GM23248 (cell line): Measurements from ENCODE around the gene SPATC1L. TPM values are rescaled to one million over a fixed set of nuclear protein-coding genes. Genes with fewer than 3 reads are reported as not detected.
"Not testable (repeated sequence)": the region's sequence is repeated elsewhere in the genome, so short reads cannot be mapped to it uniquely, and the experiment has no call there.

Experiments used
- DNase-seq: peaks from one replicate; pipeline ENCODE4 v3.0.0-alpha.2; 2015
- H2AFZ ChIP-seq: fragments of 200-600 bp; sonication (generic); 2 replicates; pipeline ENCODE4 v1.6.1; 2016; ENCODE audit warnings: antibody characterized with exemption
- H3F3A ChIP-seq: fragments of 200-600 bp; sonication (generic); 2 replicates; pipeline ENCODE4 v1.6.1; 2016; ENCODE audit warnings: mild to moderate bottlenecking, antibody characterized with exemption, mixed run types; ENCODE audit not compliant: insufficient read depth
- H3K27ac ChIP-seq: fragments of 200-600 bp; sonication (generic); 2 replicates; pipeline ENCODE4 v1.5.1; 2016; ENCODE audit warnings: mild to moderate bottlenecking
- H3K27me3 ChIP-seq: fragments of 200-600 bp; sonication (generic); replicated peaks from 2 replicates; pipeline ENCODE4 v1.6.1; 2016; ENCODE audit warnings: mild to moderate bottlenecking; ENCODE audit not compliant: insufficient read depth
- H3K36me3 ChIP-seq: fragments of 200-600 bp; sonication (generic); 2 replicates; pipeline ENCODE4 v1.6.1; 2016; ENCODE audit warnings: low read depth, mild to moderate bottlenecking
- H3K4me1 ChIP-seq: fragments of 200-600 bp; sonication (generic); 2 replicates; pipeline ENCODE4 v1.6.1; 2016; ENCODE audit warnings: mild to moderate bottlenecking; ENCODE audit not compliant: insufficient read depth
- H3K4me2 ChIP-seq: fragments of 200-600 bp; sonication (generic); one replicate; pipeline ENCODE4 v1.6.1; 2016; ENCODE audit warnings: mild to moderate bottlenecking; ENCODE audit not compliant: unreplicated experiment
- H3K4me3 ChIP-seq: fragments of 200-600 bp; sonication (generic); 2 replicates; pipeline ENCODE4 v1.5.1; 2016; ENCODE audit warnings: mild to moderate bottlenecking
- H3K79me2 ChIP-seq: fragments of 200-600 bp; sonication (generic); 2 replicates; pipeline ENCODE4 v1.6.1; 2016; ENCODE audit warnings: mild to moderate bottlenecking; ENCODE audit not compliant: insufficient read depth
- H3K9ac ChIP-seq: fragments of 200-600 bp; sonication (generic); 2 replicates; pipeline ENCODE4 v1.6.1; 2016; ENCODE audit warnings: mild to moderate bottlenecking
- H3K9me2 ChIP-seq: fragments of 200-600 bp; sonication (generic); 2 replicates; pipeline ENCODE4 v1.6.1; 2016; ENCODE audit warnings: mixed run types, mild to moderate bottlenecking, moderate library complexity; ENCODE audit not compliant: insufficient read depth
- H3K9me3 ChIP-seq: fragments of 200-600 bp; sonication (generic); one replicate; pipeline ENCODE4 v1.6.1; 2017; ENCODE audit warnings: low read depth
- H4K20me1 ChIP-seq: fragments of 200-600 bp; sonication (generic); 2 replicates; pipeline ENCODE4 v1.6.0; 2016; ENCODE audit not compliant: insufficient read depth
- EZH2 ChIP-seq: fragments of 200-600 bp; sonication (generic); IDR thresholded peaks from 2 replicates; pipeline ENCODE4 v1.6.1; 2018; ENCODE audit warnings: antibody characterized with exemption, mild to moderate bottlenecking; ENCODE audit not compliant: insufficient read depth, poor library complexity, severe bottlenecking
- EZH2phosphoT487 ChIP-seq: fragments of 200-600 bp; sonication (generic); IDR thresholded peaks from 2 replicates; pipeline ENCODE4 v1.6.1; 2018; ENCODE audit warnings: antibody characterized with exemption, moderate library complexity, mild to moderate bottlenecking, low read depth; ENCODE audit not compliant: insufficient read depth
- WGBS, 2 experiments: methylation state at CpG; one replicate each; pipeline ENCODE4 v1.1.6; 2015 to 2017; ENCODE audit warnings: low lambda C conversion rate in 2 of 2, low coverage in 1 of 2; ENCODE audit errors: missing lambda C conversion rate in 2 of 2; 5-methylcytosine and 5-hydroxymethylcytosine counted together
- in situ Hi-C: fragments of 300-500 bp; cut with MboI; formaldehyde crosslinking; loops from 2 replicates; pipeline ENCODE4 v1.15.0; 2020
- polyA plus RNA-seq: library from polyadenylated mRNA; unstranded; fragments of >200 nt; fragmentation: Nextera tagmentation; extraction: Ambion mirVana; gene quantifications from 2 replicates; pipeline ENCODE4 v1.2.1, GENCODE V29; 2016
- total RNA-seq: library from RNA; depleted of rRNA; stranded (reverse); fragments of >200 nt; shearing (Covaris generic); gene quantifications from 2 replicates; pipeline ENCODE4 v1.2.3, GENCODE V29; 2014

SPATC1L gene
- total and polyA plus RNA-seq, 2 experiments from 2014 or later: 5.2 to 15.7 TPM

DNA sequence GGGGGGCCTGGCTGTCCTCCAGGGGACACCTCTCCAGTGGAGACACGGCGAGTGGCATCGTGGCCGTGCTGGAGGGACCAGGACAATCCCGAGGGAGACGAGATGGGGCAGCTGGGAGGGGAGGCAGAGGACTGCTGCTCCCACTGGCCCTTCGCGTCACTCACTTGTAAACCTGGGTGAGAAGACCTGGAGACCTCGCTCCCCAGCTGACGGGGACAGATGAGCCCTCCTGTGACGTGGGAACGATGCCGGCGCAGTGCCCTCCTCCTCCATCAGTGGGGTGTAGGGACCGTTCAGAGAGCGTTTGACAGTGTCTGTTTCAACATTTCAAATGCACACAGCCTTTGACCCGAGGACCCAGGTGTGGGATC lies 4.6 kb downstream of the SPATC1L start:
- H3K4me3 ChIP-seq: no peak overlapping the region
- no peaks in the 10 kb centered on the region for H4K20me1 ChIP-seq
- H3K27me3 ChIP-seq: no peaks in the 10 kb centered on the region
- no peaks in the 10 kb centered on the region for H3K4me1 ChIP-seq
- H3K9me2 ChIP-seq: no peaks in the 10 kb centered on the region
- no peak overlapping the region for H3K27ac ChIP-seq
- no peak for TF ChIP-seq EZH2
- no peak for TF ChIP-seq EZH2phosphoT487
- no peak for DNase-seq
- no peaks in the 10 kb centered on the region for H3K36me3 ChIP-seq
- no peaks in the 10 kb centered on the region for H3K79me2 ChIP-seq
- H2AFZ ChIP-seq: no peak overlapping the region
- in situ Hi-C loops: no loop called here
- H3K9ac ChIP-seq: no peak overlapping the region
- WGBS, 2 experiments: 87 to 88% methylated on average over 17 of the region's 17 CpGs
- H3F3A ChIP-seq: peaks cover 11% of the 10 kb centered on the region; the same call in 1 of the 2 replicates
- H3K4me2 ChIP-seq: no peak overlapping the region
- H3K9me3 ChIP-seq: no peaks in the 10 kb centered on the region

- WGBS, 2 experiments: 86 to 88% methylated on average over 4 of the region's 4 CpGs
- H3K9me3 ChIP-seq: no peaks in the 10 kb centered on the region
- H4K20me1 ChIP-seq: no peaks in the 10 kb centered on the region
- H2AFZ ChIP-seq: no peak overlapping the region
- H3K9me2 ChIP-seq: no peaks in the 10 kb centered on the region
- no peaks in the 10 kb centered on the region for H3K4me1 ChIP-seq
- H3K79me2 ChIP-seq: no peaks in the 10 kb centered on the region
- H3K27me3 ChIP-seq: no peaks in the 10 kb centered on the region
- no peak for DNase-seq
- in situ Hi-C loops: no loop called here
- H3K9ac ChIP-seq: no peak overlapping the region
- TF ChIP-seq EZH2phosphoT487 (no peak), EZH2 (no peak)
- peaks cover 11% of the 10 kb centered on the region; the same call in 1 of the 2 replicates for H3F3A ChIP-seq
- H3K4me2 ChIP-seq: no peak overlapping the region
- no peaks in the 10 kb centered on the region for H3K36me3 ChIP-seq
- H3K4me3 ChIP-seq: no peak overlapping the region
- no peak overlapping the region for H3K27ac ChIP-seq
These were observed 5.3 kb downstream of the SPATC1L start for GRCh38 chr21:46178961-46179360.

- H3K4me1 ChIP-seq, H3K9ac ChIP-seq, H3K36me3 ChIP-seq, in situ Hi-C loops, H2AFZ ChIP-seq, H3K27ac ChIP-seq, H3K9me3 ChIP-seq, H3K79me2 ChIP-seq, H3K9me2 ChIP-seq, H3K4me2 ChIP-seq, DNase-seq, H3K4me3 ChIP-seq, H3K27me3 ChIP-seq, H4K20me1 ChIP-seq: not testable (repeated sequence)
- peaks cover 11% of the 10 kb centered on the region; the same call in 1 of the 2 replicates for H3F3A ChIP-seq
- 70 to 75% methylated on average over 3 of the region's 3 CpGs for WGBS, 2 experiments
These were observed 7.7 kb downstream of the SPATC1L start for GRCh38 chr21:46176443-46177129.

DNA sequence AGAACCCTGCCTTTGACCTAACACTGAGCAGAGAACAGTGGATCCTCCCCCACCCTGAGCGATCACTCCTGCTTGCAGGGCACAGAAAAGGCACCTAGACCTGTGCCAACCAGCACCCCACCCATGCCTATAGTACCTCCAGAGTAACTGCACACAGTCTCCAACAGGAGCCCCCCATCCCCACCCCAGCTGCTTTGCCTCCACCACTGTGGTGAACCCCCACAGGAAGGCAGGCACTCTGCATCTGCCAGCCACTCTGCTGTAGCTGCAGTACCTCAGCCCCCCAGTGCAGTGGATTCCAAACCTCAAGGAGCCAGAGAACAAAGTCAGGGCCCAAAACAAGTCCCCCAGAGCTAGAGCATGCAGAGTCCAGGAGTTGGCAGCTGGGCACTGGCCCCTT lies 10.7 kb downstream of the SPATC1L start:
- DNase-seq: no peak
- TF ChIP-seq EZH2: no peak
- no peak for TF ChIP-seq EZH2phosphoT487
- Histone ChIP-seq H3K27ac (no peak overlapping the region), H3K4me1 (no peaks in the 10 kb centered on the region), H3K9ac (no peak overlapping the region), H3F3A (peaks cover 11% of the 10 kb centered on the region; the same call in 1 of the 2 replicates), H3K4me3 (no peak overlapping the region), H3K79me2 (no peaks in the 10 kb centered on the region), H3K4me2 (no peak overlapping the region), H3K9me3 (no peaks in the 10 kb centered on the region), H3K9me2 (no peaks in the 10 kb centered on the region), H3K27me3 (no peaks in the 10 kb centered on the region), H2AFZ (no peak overlapping the region), H4K20me1 (no peaks in the 10 kb centered on the region), H3K36me3 (no peaks in the 10 kb centered on the region)
- 100% methylated on average over 1 of the region's 1 CpG for WGBS, 2 experiments
- in situ Hi-C loops: no loop called here
